K562 (cell line): ENCODE measurements around the gene SLC37A3. TPM values are rescaled to one million over a fixed set of nuclear protein-coding genes. Genes with fewer than 3 reads are reported as not detected.

ENCODE experiments used
- ATAC-seq: fragments of 200-7000 bp; cut with Tn5 transposase; 3 replicates; pipeline ENCODE4 v1.9.1; 2020; ENCODE audit warnings: moderate library complexity
- BruUV-seq: library from RNA; stranded (reverse); fragments of 400-500 nt; replicated peaks from 2 replicates; lab custom pipeline; 2021; lab: Mats Ljungman, UMichigan
- CTCF ChIA-PET: fragments of 300-600 bp; formaldehyde crosslinking; extraction: SDS; loops from one replicate; lab custom pipeline; 2021; ENCODE audit warnings: low intra/inter-chr PET ratio; lab: Yijun Ruan, JAX
- POLR2A ChIA-PET: fragments of 300-600, 350-650 bp; sonication (Branson Sonifier 250); formaldehyde crosslinking; extraction: SDS; loops from one replicate; lab custom pipeline; 2021; ENCODE audit warnings: antibody characterized with exemption, inconsistent platforms; lab: Yijun Ruan, JAX
- DNase-seq, 4 experiments: peaks; one replicate each; pipeline versions ENCODE4 v3.0.0 to v3.0.0-alpha.2; 2011 to 2018; ENCODE audit warnings: low spot score in 3 of 4, mixed read lengths in 3 of 4; ENCODE audit errors: extremely low read depth in 1 of 4
- FAIRE-seq: peaks from 2 replicates; lab custom pipeline; 2011; peaks lifted over from hg19 to GRCh38; lab: Jason Lieb, UNC
- H2AFZ ChIP-seq: 2 replicates; pipeline ENCODE4 v1.6.0; 2011; ENCODE audit warnings: low read depth, low read length, control low read depth, inconsistent platforms
- H3K27ac ChIP-seq: fragments of 200-600 bp; 3 replicates; pipeline ENCODE4 v1.8.0; 2011; ENCODE audit warnings: low read depth, mild to moderate bottlenecking, control low read depth, inconsistent platforms, low read length, moderate library complexity, mixed read lengths; ENCODE audit errors: extremely low read depth
- H3K27me3 ChIP-seq, 2 experiments: fragments of 300-600 bp in 1 of 2; 2 replicates in 1 of 2; 3 replicates in 1 of 2; pipeline versions ENCODE4 v1.6.0 to v1.8.0; 2011; ENCODE audit warnings: inconsistent platforms in 2 of 2, low read length in 2 of 2, mild to moderate bottlenecking in 1 of 2, mixed read lengths in 1 of 2, moderate library complexity in 1 of 2; ENCODE audit not compliant: control insufficient read depth in 2 of 2, insufficient read depth in 2 of 2
- H3K36me3 ChIP-seq: fragments of 300-600 bp; 3 replicates; pipeline ENCODE4 v1.8.0; 2011; ENCODE audit warnings: mild to moderate bottlenecking, low read length, inconsistent platforms; ENCODE audit not compliant: control insufficient read depth, insufficient read depth
- H3K4me1 ChIP-seq, 2 experiments: fragments of 200-600 bp in 1 of 2; replicated peaks in 1 of 2; 2 replicates in 1 of 2; 3 replicates in 1 of 2; pipeline versions ENCODE4 v1.5.1 to v1.8.0; 2011; ENCODE audit warnings: inconsistent platforms in 2 of 2, low read length in 2 of 2, mild to moderate bottlenecking in 1 of 2, mixed read lengths in 1 of 2, moderate library complexity in 1 of 2; ENCODE audit not compliant: control insufficient read depth in 2 of 2, insufficient read depth in 2 of 2
- H3K4me2 ChIP-seq: 2 replicates; pipeline ENCODE4 v1.6.1; 2011; ENCODE audit warnings: low read length, control low read depth, inconsistent platforms, mixed read lengths; ENCODE audit not compliant: insufficient read depth
- H3K4me3 ChIP-seq: fragments of 200-600 bp; sonication (generic), shearing (Covaris generic); 2 replicates; pipeline ENCODE4 v1.5.1; 2016; ENCODE audit warnings: control low read depth, inconsistent platforms
- H3K79me2 ChIP-seq: fragments of 200-600 bp; 3 replicates; pipeline ENCODE4 v1.8.0; 2011; ENCODE audit warnings: low read length, inconsistent platforms; ENCODE audit not compliant: control insufficient read depth, insufficient read depth
- H3K9ac ChIP-seq, 2 experiments: 2 replicates each; pipeline versions ENCODE4 v1.6.0 to v1.6.1; 2011; ENCODE audit warnings: low read depth in 2 of 2, low read length in 2 of 2, control low read depth in 1 of 2, inconsistent platforms in 1 of 2, mild to moderate bottlenecking in 1 of 2, mixed read lengths in 1 of 2; ENCODE audit not compliant: insufficient read depth in 1 of 2
- H3K9me1 ChIP-seq: one replicate; pipeline ENCODE4 v1.6.0; 2011; ENCODE audit warnings: inconsistent platforms, mild to moderate bottlenecking, low read length, moderate library complexity; ENCODE audit not compliant: control insufficient read depth, insufficient read depth
- H3K9me3 ChIP-seq: replicated peaks from 2 replicates; pipeline ENCODE4 v1.5.1; 2011; ENCODE audit warnings: low read depth, low read length, inconsistent platforms; ENCODE audit not compliant: control insufficient read depth, insufficient read depth
- H4K20me1 ChIP-seq: replicated peaks from 2 replicates; pipeline ENCODE4 v1.6.1; 2011; ENCODE audit warnings: low read length, inconsistent platforms, mixed read lengths; ENCODE audit not compliant: control insufficient read depth, insufficient read depth
- ATF6 ChIP-seq: sonication (generic); formaldehyde crosslinking; IDR thresholded peaks from 2 replicates; pipeline ENCODE4 v1.4.0; 2020; ENCODE audit warnings: mild to moderate bottlenecking, missing genetic modification reagents
- FUS ChIP-seq: fragments of 200-400 bp; formaldehyde crosslinking; optimal IDR thresholded peaks from 2 replicates; pipeline ENCODE3; 2017; ENCODE audit warnings: low read depth, low read length
- HCFC1 ChIP-seq: IDR thresholded peaks from 2 replicates; pipeline ENCODE4 v1.6.1; 2012; ENCODE audit warnings: low read depth, low read length, improper control_type of control experiment
- KDM5B ChIP-seq: fragments of 200-600 bp; sonication (generic); IDR thresholded peaks from 2 replicates; pipeline ENCODE4 v1.6.1; 2012; ENCODE audit warnings: low read depth, mild to moderate bottlenecking, moderate library complexity, low read length, control low read depth, inconsistent platforms; ENCODE audit not compliant: insufficient replicate concordance
- MAFK ChIP-seq: IDR thresholded peaks from 2 replicates; pipeline ENCODE4 v1.6.1; 2011; ENCODE audit warnings: low read length, improper control_type of control experiment
- NR1H2 ChIP-seq: sonication (generic); formaldehyde crosslinking; IDR thresholded peaks from 2 replicates; pipeline ENCODE4 v1.4.0; 2020; ENCODE audit warnings: mild to moderate bottlenecking, missing genetic modification reagents
- ZBED1 ChIP-seq: IDR thresholded peaks from 2 replicates; pipeline ENCODE4 v1.6.1; 2014
- ZBTB43 ChIP-seq: sonication (generic); formaldehyde crosslinking; IDR thresholded peaks from 2 replicates; pipeline ENCODE4 v1.8.0; 2023; ENCODE audit warnings: mild to moderate bottlenecking, missing genetic modification reagents
- WGBS: fragments of 100-300 bp; shearing (Covaris generic); methylation state at CpG from one replicate; pipeline ENCODE4 v1.1.6; 2016; ENCODE audit warnings: low coverage, mixed read lengths; ENCODE audit not compliant: insufficient coverage; ENCODE audit errors: missing lambda C conversion rate; 5-methylcytosine and 5-hydroxymethylcytosine counted together
- in situ Hi-C: fragments of 300-500 bp; cut with MboI; formaldehyde crosslinking; loops from 4 replicates; pipeline ENCODE4 v1.15.0; 2018; ENCODE audit warnings: inconsistent platforms, mixed read lengths
- intact Hi-C: fragments of 100-400 bp; cut with micrococcal nuclease; formaldehyde crosslinking; loops from 2 replicates; pipeline ENCODE4 v1.14.2; 2022
- polyA plus RNA-seq, 8 experiments: library from polyadenylated mRNA; depleted of rRNA in 4 of 8; stranded (reverse) in 5 of 8; unstranded in 3 of 8; fragments of >200 nt; fragmentation: Nextera tagmentation in 2 of 8; fragmentation: Illumina TruSeq in 1 of 8; extraction: Ambion mirVana in 2 of 8; extraction: Trizol in 1 of 8; gene quantifications; 2 replicates each; pipeline versions ENCODE4 v1.2.1 to v1.2.3, GENCODE V29; 2011 to 2014; ENCODE audit warnings: inconsistent platforms in 1 of 8, missing spikeins in 1 of 8
- total RNA-seq, 7 experiments: library from RNA; depleted of rRNA in 6 of 7; stranded (reverse); fragments of >200 nt in 6 of 7; fragmentation: Illumina TruSeq in 2 of 7; extraction: Trizol in 2 of 7; gene quantifications; 2 replicates each; pipeline versions ENCODE4 v1.2.1 to v1.2.3, GENCODE V29; 2011 to 2021; ENCODE audit warnings: low replicate concordance in 1 of 7
- TF ChIP-seq, protein P1 (sequence below): sonication (generic); formaldehyde crosslinking; IDR thresholded peaks from 2 replicates; pipeline ENCODE4 v1.8.1; 2023; ENCODE audit warnings: mild to moderate bottlenecking, missing genetic modification reagents

Gene SLC37A3
- total and polyA plus RNA-seq, 9 of the 15 experiments (the other 6 are each of a cell fraction or from before 2014, with no cell fraction given) = 11.7 to 59.1 (median 26.8) TPM

- TF ChIP-seq, protein P1, sequence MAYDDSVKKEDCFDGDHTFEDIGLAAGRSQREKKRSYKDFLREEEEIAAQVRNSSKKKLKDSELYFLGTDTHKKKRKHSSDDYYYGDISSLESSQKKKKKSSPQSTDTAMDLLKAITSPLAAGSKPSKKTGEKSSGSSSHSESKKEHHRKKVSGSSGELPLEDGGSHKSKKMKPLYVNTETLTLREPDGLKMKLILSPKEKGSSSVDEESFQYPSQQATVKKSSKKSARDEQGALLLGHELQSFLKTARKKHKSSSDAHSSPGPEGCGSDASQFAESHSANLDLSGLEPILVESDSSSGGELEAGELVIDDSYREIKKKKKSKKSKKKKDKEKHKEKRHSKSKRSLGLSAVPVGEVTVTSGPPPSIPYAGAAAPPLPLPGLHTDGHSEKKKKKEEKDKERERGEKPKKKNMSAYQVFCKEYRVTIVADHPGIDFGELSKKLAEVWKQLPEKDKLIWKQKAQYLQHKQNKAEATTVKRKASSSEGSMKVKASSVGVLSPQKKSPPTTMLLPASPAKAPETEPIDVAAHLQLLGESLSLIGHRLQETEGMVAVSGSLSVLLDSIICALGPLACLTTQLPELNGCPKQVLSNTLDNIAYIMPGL (CRISPR knock-in tag) = no peak
- no peak for TF ChIP-seq ZBED1
- TF ChIP-seq ZBTB43 (CRISPR knock-in tag) = no peak
- TF ChIP-seq ATF6 (CRISPR knock-in tag) = no peak
- no peak for TF ChIP-seq NR1H2 (CRISPR knock-in tag)
- TF ChIP-seq HCFC1 = no peak
- TF ChIP-seq FUS = no peak
- TF ChIP-seq MAFK = no peak
- TF ChIP-seq KDM5B = no peak
- Histone ChIP-seq H2AFZ (no peak overlapping the region), H3K9ac (no peak overlapping the region), H3K36me3 (no peaks in the 10 kb centered on the region), H3K4me2 (no peak overlapping the region), H3K4me3 (no peak overlapping the region), H3K4me1 (peaks cover 0 to 2% of the 10 kb centered on the region in 2 experiments; a peak in 1 of 5 replicates), H3K79me2 (no peaks in the 10 kb centered on the region), H3K27me3 (peaks cover 26 to 69% of the 10 kb centered on the region in 2 experiments), H4K20me1 (no peaks in the 10 kb centered on the region), H3K27ac (no peak overlapping the region), H3K9me1 (no peaks in the 10 kb centered on the region), H3K9me3 (no peaks in the 10 kb centered on the region)
- intact Hi-C loops (no loop called here), in situ Hi-C loops (no loop called here)
- ChIA-PET CTCF (no interaction called here), POLR2A (interaction anchor here (0.6 kb wide), 1 partner anchor 26 kb away, joined by 3 read pairs; no protein-coding TSS in a partner anchor)
- 19% methylated on average over 3 of the region's 3 CpGs for WGBS
- DNase-seq (no peak), FAIRE-seq (no peak), ATAC-seq (no peak)
- BruUV-seq = no TSS peak
These were observed 25.2 kb upstream of the SLC37A3 start for GRCh38 chr7:140423501-140423900.
